Keratinocyte (primary cell): ENCODE data around the gene FCSK.

ENCODE experiments used
- EZH2 ChIP-seq: IDR thresholded peaks from one replicate; pipeline ENCODE4 v1.6.1; 2012; ENCODE audit warnings: inconsistent platforms, mild to moderate bottlenecking, low read length, moderate library complexity
- TF ChIP-seq, protein P1 (sequence below), 3 experiments: IDR thresholded peaks in 1 of 3; conservative IDR thresholded peaks in 1 of 3; optimal IDR thresholded peaks in 1 of 3; 2 replicates in 2 of 3; 3 replicates in 1 of 3; pipeline versions ENCODE3 to v1.5.1; 2011; ENCODE audit warnings: low read length in 3 of 3, mild to moderate bottlenecking in 3 of 3, moderate library complexity in 2 of 3, control low read depth in 1 of 3, inconsistent platforms in 1 of 3; ENCODE audit not compliant: insufficient read depth in 2 of 3; ENCODE audit errors: extremely low read depth in 1 of 3

GRCh38 chr16:70480127-70481105 lies 26.0 kb downstream of the FCSK start:
- TF ChIP-seq, protein P1, sequence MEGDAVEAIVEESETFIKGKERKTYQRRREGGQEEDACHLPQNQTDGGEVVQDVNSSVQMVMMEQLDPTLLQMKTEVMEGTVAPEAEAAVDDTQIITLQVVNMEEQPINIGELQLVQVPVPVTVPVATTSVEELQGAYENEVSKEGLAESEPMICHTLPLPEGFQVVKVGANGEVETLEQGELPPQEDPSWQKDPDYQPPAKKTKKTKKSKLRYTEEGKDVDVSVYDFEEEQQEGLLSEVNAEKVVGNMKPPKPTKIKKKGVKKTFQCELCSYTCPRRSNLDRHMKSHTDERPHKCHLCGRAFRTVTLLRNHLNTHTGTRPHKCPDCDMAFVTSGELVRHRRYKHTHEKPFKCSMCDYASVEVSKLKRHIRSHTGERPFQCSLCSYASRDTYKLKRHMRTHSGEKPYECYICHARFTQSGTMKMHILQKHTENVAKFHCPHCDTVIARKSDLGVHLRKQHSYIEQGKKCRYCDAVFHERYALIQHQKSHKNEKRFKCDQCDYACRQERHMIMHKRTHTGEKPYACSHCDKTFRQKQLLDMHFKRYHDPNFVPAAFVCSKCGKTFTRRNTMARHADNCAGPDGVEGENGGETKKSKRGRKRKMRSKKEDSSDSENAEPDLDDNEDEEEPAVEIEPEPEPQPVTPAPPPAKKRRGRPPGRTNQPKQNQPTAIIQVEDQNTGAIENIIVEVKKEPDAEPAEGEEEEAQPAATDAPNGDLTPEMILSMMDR (optimal IDR thresholded peaks at IDR 0.05 in 1 of 3, IDR thresholded peaks at IDR 0.05 in 1 of 3, conservative IDR thresholded peaks at IDR 0.05 in 1 of 3; ENCODE audit: extremely low read depth in 1 of 3, insufficient read depth in 2 of 3, low read length in 3 of 3) = no peak
- no peak for TF ChIP-seq EZH2
